ENCODE results near the gene SLC38A9.
"Not testable (repeated sequence)": the region's sequence is repeated elsewhere in the genome, so short reads cannot be mapped to it uniquely, and the experiment has no call there.

SLC38A9 gene

GRCh38 chr5:55712023-55712859 lies at the start of gene SLC38A9:
Gene SLC38A9 (minus strand): TSS chr5:55712324. CDS start chr5:55697958, 14,366 bp downstream.
- peak within 1 kb of the TSS; percentile 83 for H3K9ac ChIP-seq (ENCODE audit: low read depth, low read length)
- H3K9me3 ChIP-seq (ENCODE audit: control insufficient read depth, insufficient read depth, low read length), result no peaks in the 10 kb centered on the region
- no peaks in the 10 kb centered on the region for H3K27me3 ChIP-seq (ENCODE audit: control insufficient read depth, insufficient read depth, low read length)
- H3K4me3 ChIP-seq (ENCODE audit: low read depth, low read length), result peak within 1 kb of the TSS; percentile 99
- no peaks in the 10 kb centered on the region for H3K36me3 ChIP-seq (ENCODE audit: control insufficient read depth, insufficient read depth, low read length)
- no peaks in the 10 kb centered on the region for H3K4me1 ChIP-seq (ENCODE audit: control insufficient read depth, insufficient read depth, low read length)

- H3K9me3 ChIP-seq (ENCODE audit: control insufficient read depth, insufficient read depth, low read length); H3K4me1 ChIP-seq (ENCODE audit: control insufficient read depth, insufficient read depth, low read length); H3K36me3 ChIP-seq (ENCODE audit: control insufficient read depth, insufficient read depth, low read length); H3K9ac ChIP-seq (ENCODE audit: low read depth, low read length); H3K4me3 ChIP-seq (ENCODE audit: low read depth, low read length); H3K27me3 ChIP-seq (ENCODE audit: control insufficient read depth, insufficient read depth, low read length): not testable (repeated sequence)
Observed at GRCh38 chr5:55761721-55762120, 49.6 kb upstream of the SLC38A9 start.

- Histone ChIP-seq H3K4me3 (ENCODE audit: low read depth, low read length) (no peak overlapping the region), H3K4me1 (ENCODE audit: control insufficient read depth, insufficient read depth, low read length) (no peaks in the 10 kb centered on the region), H3K36me3 (ENCODE audit: control insufficient read depth, insufficient read depth, low read length) (no peaks in the 10 kb centered on the region), H3K9ac (ENCODE audit: low read depth, low read length) (no peak overlapping the region), H3K9me3 (ENCODE audit: control insufficient read depth, insufficient read depth, low read length) (no peaks in the 10 kb centered on the region), H3K27me3 (ENCODE audit: control insufficient read depth, insufficient read depth, low read length) (no peaks in the 10 kb centered on the region)
Observed at GRCh38 chr5:55758714-55759113, 46.6 kb upstream of the SLC38A9 start.

GRCh38 chr5:55758231-55758630 lies 46.1 kb upstream of the SLC38A9 start:
- H3K4me3 ChIP-seq (ENCODE audit: low read depth, low read length), result no peak overlapping the region
- no peaks in the 10 kb centered on the region for H3K36me3 ChIP-seq (ENCODE audit: control insufficient read depth, insufficient read depth, low read length)
- H3K27me3 ChIP-seq (ENCODE audit: control insufficient read depth, insufficient read depth, low read length), result no peaks in the 10 kb centered on the region
- H3K4me1 ChIP-seq (ENCODE audit: control insufficient read depth, insufficient read depth, low read length), result no peaks in the 10 kb centered on the region
- no peaks in the 10 kb centered on the region for H3K9me3 ChIP-seq (ENCODE audit: control insufficient read depth, insufficient read depth, low read length)
- no peak overlapping the region for H3K9ac ChIP-seq (ENCODE audit: low read depth, low read length)

- no peak overlapping the region for H3K9ac ChIP-seq (ENCODE audit: low read depth, low read length)
- H3K9me3 ChIP-seq (ENCODE audit: control insufficient read depth, insufficient read depth, low read length), result no peaks in the 10 kb centered on the region
- H3K36me3 ChIP-seq (ENCODE audit: control insufficient read depth, insufficient read depth, low read length), result no peaks in the 10 kb centered on the region
- H3K27me3 ChIP-seq (ENCODE audit: control insufficient read depth, insufficient read depth, low read length), result no peaks in the 10 kb centered on the region
- no peaks in the 10 kb centered on the region for H3K4me1 ChIP-seq (ENCODE audit: control insufficient read depth, insufficient read depth, low read length)
- H3K4me3 ChIP-seq (ENCODE audit: low read depth, low read length), result no peak overlapping the region
Observed at GRCh38 chr5:55750499-55750898, 38.4 kb upstream of the SLC38A9 start.

- Histone ChIP-seq H3K9me3 (ENCODE audit: control insufficient read depth, insufficient read depth, low read length) (no peaks in the 10 kb centered on the region), H3K36me3 (ENCODE audit: control insufficient read depth, insufficient read depth, low read length) (no peaks in the 10 kb centered on the region), H3K9ac (ENCODE audit: low read depth, low read length) (no peak overlapping the region), H3K4me3 (ENCODE audit: low read depth, low read length) (no peak overlapping the region), H3K4me1 (ENCODE audit: control insufficient read depth, insufficient read depth, low read length) (no peaks in the 10 kb centered on the region), H3K27me3 (ENCODE audit: control insufficient read depth, insufficient read depth, low read length) (no peaks in the 10 kb centered on the region)
Observed at GRCh38 chr5:55750063-55750462, 37.9 kb upstream of the SLC38A9 start.

GRCh38 chr5:55749387-55749786 lies 37.3 kb upstream of the SLC38A9 start:
- Histone ChIP-seq H3K4me1 (ENCODE audit: control insufficient read depth, insufficient read depth, low read length) (no peaks in the 10 kb centered on the region), H3K27me3 (ENCODE audit: control insufficient read depth, insufficient read depth, low read length) (no peaks in the 10 kb centered on the region), H3K9ac (ENCODE audit: low read depth, low read length) (no peak overlapping the region), H3K4me3 (ENCODE audit: low read depth, low read length) (no peak overlapping the region), H3K9me3 (ENCODE audit: control insufficient read depth, insufficient read depth, low read length) (no peaks in the 10 kb centered on the region), H3K36me3 (ENCODE audit: control insufficient read depth, insufficient read depth, low read length) (no peaks in the 10 kb centered on the region)

- H3K36me3 ChIP-seq (ENCODE audit: control insufficient read depth, insufficient read depth, low read length), result no peaks in the 10 kb centered on the region
- no peak overlapping the region for H3K9ac ChIP-seq (ENCODE audit: low read depth, low read length)
- H3K4me1 ChIP-seq (ENCODE audit: control insufficient read depth, insufficient read depth, low read length), result no peaks in the 10 kb centered on the region
- H3K9me3 ChIP-seq (ENCODE audit: control insufficient read depth, insufficient read depth, low read length), result no peaks in the 10 kb centered on the region
- H3K4me3 ChIP-seq (ENCODE audit: low read depth, low read length), result no peak overlapping the region
- no peaks in the 10 kb centered on the region for H3K27me3 ChIP-seq (ENCODE audit: control insufficient read depth, insufficient read depth, low read length)
Observed at GRCh38 chr5:55747778-55748318, 35.7 kb upstream of the SLC38A9 start.

GRCh38 chr5:55742778-55743177 lies 30.7 kb upstream of the SLC38A9 start:
- Histone ChIP-seq H3K4me3 (ENCODE audit: low read depth, low read length) (no peak overlapping the region), H3K9me3 (ENCODE audit: control insufficient read depth, insufficient read depth, low read length) (no peaks in the 10 kb centered on the region), H3K9ac (ENCODE audit: low read depth, low read length) (no peak overlapping the region), H3K4me1 (ENCODE audit: control insufficient read depth, insufficient read depth, low read length) (no peaks in the 10 kb centered on the region), H3K36me3 (ENCODE audit: control insufficient read depth, insufficient read depth, low read length) (no peaks in the 10 kb centered on the region), H3K27me3 (ENCODE audit: control insufficient read depth, insufficient read depth, low read length) (no peaks in the 10 kb centered on the region)

GRCh38 chr5:55737793-55738192 lies 25.7 kb upstream of the SLC38A9 start, which contains the start of gene DDX4:
Gene DDX4 (plus strand): TSS chr5:55738061. CDS start chr5:55738964, 903 bp downstream.
- no peaks in the 10 kb centered on the region for H3K9me3 ChIP-seq (ENCODE audit: control insufficient read depth, insufficient read depth, low read length)
- H3K27me3 ChIP-seq (ENCODE audit: control insufficient read depth, insufficient read depth, low read length), result no peaks in the 10 kb centered on the region
- H3K36me3 ChIP-seq (ENCODE audit: control insufficient read depth, insufficient read depth, low read length), result no peaks in the 10 kb centered on the region
- no peaks in the 10 kb centered on the region for H3K4me1 ChIP-seq (ENCODE audit: control insufficient read depth, insufficient read depth, low read length)
- no peak within 1 kb of the TSS for H3K4me3 ChIP-seq (ENCODE audit: low read depth, low read length)
- no peak within 1 kb of the TSS for H3K9ac ChIP-seq (ENCODE audit: low read depth, low read length)

- no peaks in the 10 kb centered on the region for H3K36me3 ChIP-seq (ENCODE audit: control insufficient read depth, insufficient read depth, low read length)
- no peaks in the 10 kb centered on the region for H3K4me1 ChIP-seq (ENCODE audit: control insufficient read depth, insufficient read depth, low read length)
- H3K27me3 ChIP-seq (ENCODE audit: control insufficient read depth, insufficient read depth, low read length), result no peaks in the 10 kb centered on the region
- H3K9me3 ChIP-seq (ENCODE audit: control insufficient read depth, insufficient read depth, low read length), result no peaks in the 10 kb centered on the region
- H3K4me3 ChIP-seq (ENCODE audit: low read depth, low read length), result no peak overlapping the region
- no peak overlapping the region for H3K9ac ChIP-seq (ENCODE audit: low read depth, low read length)
Observed at GRCh38 chr5:55734658-55735057, 22.5 kb upstream of the SLC38A9 start.

GRCh38 chr5:55732585-55732984 lies 20.5 kb upstream of the SLC38A9 start:
- no peaks in the 10 kb centered on the region for H3K27me3 ChIP-seq (ENCODE audit: control insufficient read depth, insufficient read depth, low read length)
- H3K9me3 ChIP-seq (ENCODE audit: control insufficient read depth, insufficient read depth, low read length), result no peaks in the 10 kb centered on the region
- no peak overlapping the region for H3K9ac ChIP-seq (ENCODE audit: low read depth, low read length)
- no peak overlapping the region for H3K4me3 ChIP-seq (ENCODE audit: low read depth, low read length)
- H3K36me3 ChIP-seq (ENCODE audit: control insufficient read depth, insufficient read depth, low read length), result no peaks in the 10 kb centered on the region
- no peaks in the 10 kb centered on the region for H3K4me1 ChIP-seq (ENCODE audit: control insufficient read depth, insufficient read depth, low read length)

Data from iPS-15b (cell line).